ENCODE results near the gene GOLGA2.
A peak's percentile ranks its signal among the peaks of the same experiment; 100 is the strongest.

GOLGA2 gene

GRCh38 chr9:128222880-128223670, 52.7 kb downstream of the GOLGA2 start:
- no peak overlapping the region for H3K4me3 ChIP-seq (ENCODE audit: low read depth, low read length)
- no peaks in the 10 kb centered on the region for H3K9me3 ChIP-seq (ENCODE audit: severe bottlenecking)
- TF ChIP-seq CTCF (IDR thresholded peaks at IDR 0.05; ENCODE audit: low read depth, low read length) = no peak
- H3K27me3 ChIP-seq (ENCODE audit: insufficient read depth, low read depth, severe bottlenecking) = no peaks in the 10 kb centered on the region
- H3K36me3 ChIP-seq = peaks cover 94% of the 10 kb centered on the region
- DNase-seq = no peak
- H3K27ac ChIP-seq = no peak overlapping the region

GRCh38 chr9:128222026-128222425, 53.8 kb downstream of the GOLGA2 start:
- Histone ChIP-seq H3K9me3 (ENCODE audit: severe bottlenecking) (no peaks in the 10 kb centered on the region), H3K36me3 (peaks cover 93% of the 10 kb centered on the region), H3K27ac (no peak overlapping the region), H3K4me3 (ENCODE audit: low read depth, low read length) (no peak overlapping the region), H3K27me3 (ENCODE audit: insufficient read depth, low read depth, severe bottlenecking) (no peaks in the 10 kb centered on the region)
- no peak for TF ChIP-seq CTCF (IDR thresholded peaks at IDR 0.05; ENCODE audit: low read depth, low read length)
- DNase-seq = no peak

- DNase-seq = no peak
These were observed 56.0 kb downstream of the GOLGA2 start for GRCh38 chr9:128219831-128220230.

GRCh38 chr9:128218518-128219389, 57.1 kb downstream of the GOLGA2 start:
- Histone ChIP-seq H3K4me3 (ENCODE audit: low read depth, low read length) (no peak overlapping the region), H3K27me3 (ENCODE audit: insufficient read depth, low read depth, severe bottlenecking) (no peaks in the 10 kb centered on the region), H3K27ac (no peak overlapping the region), H3K9me3 (ENCODE audit: severe bottlenecking) (no peaks in the 10 kb centered on the region), H3K36me3 (peaks cover 76% of the 10 kb centered on the region)
- no peak for TF ChIP-seq CTCF (IDR thresholded peaks at IDR 0.05; ENCODE audit: low read depth, low read length)
- DNase-seq = peak; percentile 89

More at GRCh38 chr9:128219831-128220230, 56.0 kb downstream of the GOLGA2 start:
- Histone ChIP-seq H3K4me3 (ENCODE audit: low read depth, low read length) (no peak overlapping the region), H3K9me3 (ENCODE audit: severe bottlenecking) (no peaks in the 10 kb centered on the region), H3K27me3 (ENCODE audit: insufficient read depth, low read depth, severe bottlenecking) (no peaks in the 10 kb centered on the region), H3K36me3 (peaks cover 82% of the 10 kb centered on the region), H3K27ac (no peak overlapping the region)
- no peak for TF ChIP-seq CTCF (IDR thresholded peaks at IDR 0.05; ENCODE audit: low read depth, low read length)

GRCh38 chr9:128218172-128218517, 57.7 kb downstream of the GOLGA2 start:
- Histone ChIP-seq H3K4me3 (ENCODE audit: low read depth, low read length) (no peak overlapping the region), H3K27me3 (ENCODE audit: insufficient read depth, low read depth, severe bottlenecking) (no peaks in the 10 kb centered on the region), H3K9me3 (ENCODE audit: severe bottlenecking) (no peaks in the 10 kb centered on the region), H3K36me3 (peaks cover 73% of the 10 kb centered on the region), H3K27ac (no peak overlapping the region)
- TF ChIP-seq CTCF (IDR thresholded peaks at IDR 0.05; ENCODE audit: low read depth, low read length) = no peak
- no peak for DNase-seq

Data from WERI-Rb-1 (cell line).